ENCODE data around the gene EXOC1.

GRCh38 chr4:55925241-55925640 is 71.8 kb downstream of the EXOC1 start:
- no peak for TF ChIP-seq CTCF (conservative IDR thresholded peaks at IDR 0.05; ENCODE audit: low read length)
- TF ChIP-seq EZH2phosphoT487 (IDR thresholded peaks at IDR 0.05; ENCODE audit: borderline replicate concordance) = no peak
